Embryonic facial prominence (tissue), 1 donor: Measurements from ENCODE around the gene VAT1.
A peak's percentile ranks its signal among the peaks of the same experiment; 100 is the strongest.
"Not testable (repeated sequence)": the region's sequence is repeated elsewhere in the genome, so short reads cannot be mapped to it uniquely, and the experiment has no call there.

ENCODE experiments used
- DNase-seq: peaks from one replicate; pipeline ENCODE4 v3.0.0-alpha.2; 2016; ENCODE audit errors: extremely low spot score

The VAT1 gene

DNA sequence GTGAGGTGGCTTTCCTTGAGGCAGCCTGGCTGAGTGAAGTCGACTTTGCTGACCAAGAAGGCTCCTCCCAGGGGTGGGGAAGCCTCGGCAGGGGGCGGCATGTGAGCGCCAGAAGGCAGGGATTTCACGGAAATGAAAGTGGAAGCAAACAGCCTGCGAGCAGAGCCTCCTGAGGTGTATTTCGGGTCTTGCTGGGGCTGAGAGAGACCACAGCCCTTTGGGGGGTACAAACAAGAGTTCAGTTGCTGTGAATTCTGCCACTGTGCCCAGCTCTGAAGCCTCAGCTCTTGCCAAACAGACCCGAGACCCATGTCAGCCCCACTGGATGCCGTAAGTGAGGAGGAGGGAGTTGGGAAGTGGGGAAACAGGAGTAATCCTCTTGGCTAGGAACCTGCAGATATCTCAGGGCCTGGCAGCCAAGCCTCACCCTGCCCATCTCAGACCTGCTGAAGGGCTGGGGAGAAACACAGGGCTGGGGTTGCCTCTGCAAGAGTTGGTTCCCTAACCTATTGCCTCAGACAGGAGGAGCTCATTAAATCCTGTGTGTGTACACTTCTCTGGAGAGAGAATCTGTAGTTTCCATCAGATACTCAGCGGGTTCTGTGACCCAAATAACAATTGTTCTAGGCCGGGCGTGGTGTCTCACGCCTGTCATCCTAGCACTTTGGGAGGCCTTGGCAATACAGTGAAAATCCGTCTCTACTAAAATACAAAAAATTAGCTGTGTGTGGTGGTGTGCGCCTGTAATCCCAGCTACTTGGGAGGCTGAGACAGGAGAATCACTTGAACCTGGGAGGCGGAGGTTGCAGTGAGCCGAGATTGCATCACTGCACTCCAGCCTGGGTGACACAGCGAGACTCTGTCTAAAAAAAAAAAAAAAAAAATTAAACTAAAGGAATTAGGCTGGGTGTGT, 15.3 kb downstream of the VAT1 start, which contains the start of gene IFI35:
TSS of gene IFI35 (plus strand) at position 146 of the 913 bp plus-strand sequence. CDS start at position 310, 164 bp downstream.
- DNase-seq = no peak

- no peak for DNase-seq
Measured at GRCh38 chr17:43003542-43004172, 18.5 kb downstream of the VAT1 start.

- not testable (repeated sequence) for DNase-seq
Measured at GRCh38 chr17:43000894-43001293, 21.3 kb downstream of the VAT1 start.

DNA sequence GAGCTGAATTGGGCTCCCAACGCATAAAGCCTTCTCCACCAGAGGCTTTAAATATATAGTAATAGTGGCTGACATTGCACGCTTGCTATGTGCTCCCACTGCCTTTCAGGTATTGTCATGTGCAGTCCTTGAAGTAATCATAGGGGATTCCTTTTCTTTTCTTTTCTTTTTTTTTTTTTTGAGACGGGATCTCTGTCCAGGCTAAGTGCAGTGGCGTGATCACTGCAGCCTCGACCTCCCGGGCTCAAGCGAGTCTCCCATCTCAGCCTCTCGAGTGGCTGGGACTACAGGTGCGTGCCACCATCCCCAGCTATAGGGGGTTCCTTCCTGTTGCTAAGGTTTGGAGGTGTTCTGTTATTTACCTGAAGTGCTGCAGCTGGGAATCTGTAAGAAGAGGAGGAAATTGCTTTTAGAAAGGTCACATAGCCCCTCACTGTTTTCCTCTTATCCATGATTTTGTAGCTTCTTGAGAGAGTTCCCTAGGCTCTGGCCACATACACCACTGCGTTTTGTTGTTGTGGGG, 23.1 kb downstream of the VAT1 start:
- DNase-seq = no peak

- peak; percentile 100 for DNase-seq
Measured at GRCh38 chr17:42997984-42998938, 23.9 kb downstream of the VAT1 start, which contains the start of gene RPL27. RPL27 (plus strand) TSS chr17:42998419; CDS start chr17:42998751, 332 bp downstream.

DNA sequence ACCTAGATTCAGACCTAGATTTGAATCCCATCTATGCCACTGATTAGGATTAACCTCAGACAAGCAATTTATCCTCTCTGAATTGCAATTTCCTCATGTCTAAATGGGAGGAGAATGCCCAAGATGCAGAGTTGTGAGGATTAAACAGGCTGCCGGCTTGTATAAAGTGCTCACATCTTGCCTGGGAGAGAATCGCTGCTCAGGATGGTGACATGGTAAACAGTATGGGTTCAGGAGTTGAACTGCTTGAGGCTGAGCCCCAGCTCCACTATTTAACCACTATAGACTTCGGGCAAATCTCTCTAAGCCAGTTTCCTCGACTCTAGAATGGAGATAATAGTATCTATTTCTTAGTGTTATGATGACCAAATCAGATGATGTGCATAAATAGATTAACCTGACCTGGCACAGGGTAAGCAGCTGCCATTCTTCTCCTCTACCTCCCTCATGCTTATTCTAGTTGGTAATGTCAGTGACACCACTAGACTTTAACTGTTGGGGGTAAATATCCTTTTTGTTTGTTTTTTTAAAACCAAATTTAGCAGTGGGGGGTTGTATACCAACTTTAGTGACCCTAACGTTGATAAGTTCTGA, 24.7 kb downstream of the VAT1 start:
- DNase-seq = no peak

DNA sequence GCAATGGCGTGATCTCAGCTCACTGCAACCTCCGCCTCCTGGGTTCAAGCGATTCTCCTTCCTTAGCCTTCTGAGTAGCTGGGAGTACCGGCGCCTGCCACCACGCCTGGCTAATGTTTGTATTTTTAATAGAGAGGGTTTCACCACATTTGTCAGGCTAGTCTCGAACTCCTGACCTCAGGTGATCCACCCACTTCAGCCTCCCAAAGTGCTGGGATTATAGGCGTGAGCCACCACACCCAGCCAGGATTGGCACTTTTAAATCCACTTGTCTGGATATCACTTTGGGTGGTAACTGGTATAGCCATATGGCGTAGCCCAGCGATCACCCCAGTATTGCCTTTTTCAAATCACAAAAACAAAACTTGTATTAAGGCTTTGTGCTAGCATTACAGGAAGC, 28.3 kb downstream of the VAT1 start:
- not testable (repeated sequence) for DNase-seq

DNA sequence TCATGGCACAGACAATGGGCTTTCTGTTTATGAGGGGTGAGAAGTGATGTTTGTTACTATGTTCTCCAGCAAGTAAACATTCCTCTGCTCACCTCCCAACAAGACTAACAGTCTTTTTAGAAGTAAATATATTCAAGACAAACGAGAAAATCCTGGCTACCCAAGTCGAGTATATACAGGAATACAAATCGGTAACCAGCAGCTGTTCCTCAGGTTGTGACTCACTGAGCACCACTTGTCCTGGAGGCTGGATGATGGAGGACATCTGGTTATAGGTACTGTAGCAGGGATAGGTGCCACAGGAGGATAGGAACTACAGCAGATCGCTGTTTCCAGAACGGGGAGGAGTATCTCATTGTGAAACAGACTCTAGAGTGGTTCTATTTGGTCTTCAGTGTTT, 29.3 kb downstream of the VAT1 start:
- DNase-seq = no peak

DNA sequence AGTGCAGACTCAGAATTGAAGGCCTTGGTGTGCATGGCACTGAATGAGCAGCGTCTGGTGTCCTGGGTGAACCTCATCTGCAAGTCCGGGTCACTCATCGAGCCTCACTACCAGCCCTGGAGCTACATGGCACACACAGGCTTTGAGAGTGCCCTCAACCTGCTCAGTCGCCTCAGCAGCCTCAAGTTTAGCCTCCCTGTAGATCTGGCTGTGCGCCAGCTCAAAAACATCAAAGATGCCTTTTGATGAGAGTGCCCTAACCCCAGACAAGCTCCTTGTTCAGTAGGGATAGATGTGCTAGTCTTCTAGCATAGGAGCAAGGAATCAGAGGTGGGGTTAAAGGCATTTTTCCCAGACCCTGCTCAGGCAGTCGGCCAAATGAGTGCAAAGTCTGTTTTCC, 30.7 kb downstream of the VAT1 start:
- DNase-seq = no peak

GRCh38 chr17:42989726-42990652, 32.2 kb downstream of the VAT1 start:
- DNase-seq = no peak

- no peak for DNase-seq
Measured at GRCh38 chr17:42989141-42989540, 33.0 kb downstream of the VAT1 start.

GRCh38 chr17:42985225-42985624, 37.0 kb downstream of the VAT1 start:
- no peak for DNase-seq

GRCh38 chr17:42982266-42982665, 39.9 kb downstream of the VAT1 start:
- DNase-seq = no peak

DNA sequence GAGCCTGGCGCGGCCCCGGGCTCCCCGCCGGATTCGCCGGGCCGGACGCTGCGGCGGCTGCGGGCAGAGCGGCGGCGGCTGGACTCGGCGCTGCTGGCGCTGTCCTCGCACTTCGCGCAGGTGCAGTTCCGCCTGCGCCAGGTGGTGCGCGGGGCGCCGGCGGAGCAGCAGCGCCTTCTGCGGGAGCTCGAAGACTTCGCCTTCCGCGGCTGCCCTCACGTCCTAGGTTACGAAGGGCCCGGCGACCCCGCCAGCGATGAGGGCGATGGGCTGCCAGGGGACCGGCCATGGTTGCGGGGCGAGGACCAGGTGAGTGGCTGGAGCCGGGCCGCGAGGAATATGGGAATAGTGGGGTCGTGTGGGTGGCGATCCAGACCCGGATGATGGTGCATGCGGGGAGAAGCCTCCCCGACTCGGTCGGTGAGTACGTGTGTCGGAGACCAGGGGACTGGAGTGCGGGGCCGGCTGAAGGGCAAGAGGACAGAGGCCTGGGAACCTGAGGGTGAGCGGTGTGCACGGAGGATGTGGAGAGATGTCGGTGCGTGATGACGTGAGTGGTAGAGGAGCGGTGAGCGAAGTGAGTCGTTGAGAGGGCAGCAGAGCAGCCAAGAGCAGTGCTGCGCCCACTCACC, 41.3 kb downstream of the VAT1 start:
- no peak for DNase-seq

DNA sequence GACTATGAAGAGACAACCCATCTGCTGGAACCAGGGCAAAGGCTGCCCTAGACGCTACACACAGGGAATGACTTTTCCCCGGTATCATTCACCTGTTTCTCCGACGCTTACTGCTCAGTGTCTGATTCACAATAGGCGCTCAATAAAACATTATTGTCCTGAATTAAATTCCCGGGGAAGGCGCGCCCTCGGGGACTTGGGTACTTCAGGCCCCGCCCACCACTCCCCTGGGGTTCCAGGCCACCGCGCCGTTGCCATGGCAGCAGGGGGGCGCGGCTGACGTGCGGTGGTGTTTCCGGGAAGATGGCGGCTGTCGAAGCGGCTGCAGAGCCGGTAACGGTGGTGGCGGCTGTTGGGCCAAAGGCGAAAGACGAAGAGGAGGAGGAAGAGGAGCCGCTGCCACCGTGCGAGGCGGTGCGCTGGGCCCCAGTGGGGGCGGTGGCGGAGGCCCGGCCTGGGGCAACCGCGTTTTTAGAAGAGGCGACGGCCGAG, 41.9 kb downstream of the VAT1 start, which contains the start of gene RUNDC1:
TSS of gene RUNDC1 (plus strand) at position 292 of the 492 bp plus-strand sequence. CDS start at position 304, 12 bp downstream.
- DNase-seq = peak; percentile 61

DNA sequence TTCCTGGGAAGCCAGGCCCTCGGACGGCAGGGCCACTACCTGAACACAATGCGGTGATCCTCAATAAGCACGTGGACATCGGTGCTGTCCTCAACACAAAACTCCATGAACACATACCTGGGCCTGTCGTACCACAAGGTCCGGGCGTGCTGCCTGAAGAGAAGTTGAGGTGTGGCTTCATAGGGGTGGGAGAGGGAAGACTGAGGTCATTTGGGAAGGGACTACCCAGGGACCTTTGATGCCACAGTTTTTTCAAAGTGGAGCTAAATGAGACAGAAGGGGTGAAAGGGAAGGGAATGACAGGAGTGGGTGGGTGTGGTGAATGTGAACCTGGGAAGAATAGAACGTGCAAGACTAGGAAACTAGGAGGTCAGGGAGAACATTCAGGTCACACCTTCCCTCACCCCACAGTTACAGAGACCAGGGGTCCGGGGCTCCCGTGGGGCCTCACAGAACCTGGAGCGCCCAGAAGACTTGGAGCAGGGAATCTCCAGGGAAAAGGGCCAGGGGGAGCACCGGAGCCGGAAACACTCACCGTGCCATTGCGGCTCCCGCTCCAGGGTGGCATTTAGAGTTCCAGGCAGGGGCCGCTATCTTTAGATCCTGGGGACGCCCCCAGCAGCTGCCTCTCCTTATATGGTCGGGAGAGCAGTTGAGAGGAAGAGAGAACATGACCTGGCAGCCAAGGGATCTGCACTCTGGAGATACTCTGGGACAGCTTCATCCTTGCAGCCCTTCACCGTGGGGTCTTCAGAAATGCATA, 42.5 kb downstream of the VAT1 start, which contains the start of gene PTGES3L:
TSS of gene PTGES3L (minus strand) at position 570 of the 763 bp plus-strand sequence. CDS start at position 543, 27 bp downstream.
- DNase-seq = peak; percentile 40

GRCh38 chr17:42975701-42976100, 46.5 kb downstream of the VAT1 start:
- DNase-seq = not testable (repeated sequence)

GRCh38 chr17:42975265-42975664, 46.9 kb downstream of the VAT1 start:
- DNase-seq = no peak
